Breast epithelium (tissue), 4 donors: Measurements from ENCODE around the gene KRTAP10-10. TPM values are rescaled to one million over a fixed set of nuclear protein-coding genes. Genes with fewer than 3 reads are reported as not detected.
A peak's percentile ranks its signal among the peaks of the same experiment; 100 is the strongest.

Experiments
- DNase-seq, 2 donors: peaks; one replicate each; pipeline ENCODE4 v3.0.0-alpha.2; 2019; ENCODE audit warnings: low spot score in 2 of 2
- H3K27ac ChIP-seq, 2 donors: fragments of 200-600 bp; sonication (generic) in 1 of 2; one replicate each; pipeline ENCODE4 v1.5.1; 2016 to 2019; ENCODE audit warnings: mild to moderate bottlenecking in 1 of 2
- H3K27me3 ChIP-seq, 2 donors: fragments of 200-600 bp; sonication (generic) in 1 of 2; one replicate each; pipeline versions ENCODE4 v1.5.1 to v1.6.0; 2017 to 2019; ENCODE audit warnings: control low read depth in 1 of 2, mild to moderate bottlenecking in 1 of 2
- H3K36me3 ChIP-seq: fragments of 200-600 bp; one replicate; pipeline ENCODE4 v1.5.1; 2019
- H3K4me1 ChIP-seq, 2 donors: fragments of 200-600 bp; sonication (generic); one replicate each; pipeline ENCODE4 v1.5.1; 2016 to 2019; ENCODE audit warnings: control low read depth in 1 of 2
- H3K4me3 ChIP-seq, 3 donors: fragments of 200-600 bp; sonication (generic); 1 replicate in 2 of 3; 2 replicates in 1 of 3; pipeline ENCODE4 v1.5.1; 2016 to 2019; ENCODE audit warnings: mild to moderate bottlenecking in 3 of 3, moderate library complexity in 2 of 3
- H3K9me3 ChIP-seq, 2 donors: fragments of 200-600 bp; sonication (generic) in 1 of 2; one replicate each; pipeline ENCODE4 v1.5.1; 2016 to 2019; ENCODE audit warnings: control low read depth in 1 of 2
- CTCF ChIP-seq, 3 donors: fragments of 450-650 bp; IDR thresholded peaks; one replicate each; pipeline ENCODE4 v1.5.1; 2016 to 2017; ENCODE audit warnings: antibody characterized with exemption in 3 of 3, mild to moderate bottlenecking in 3 of 3, moderate library complexity in 3 of 3
- POLR2A ChIP-seq: fragments of 450-650 bp; IDR thresholded peaks from one replicate; pipeline ENCODE4 v1.6.1; 2016; ENCODE audit warnings: antibody characterized with exemption, mild to moderate bottlenecking, moderate library complexity
- POLR2AphosphoS5 ChIP-seq, 3 donors: sonication (generic); formaldehyde crosslinking; IDR thresholded peaks; one replicate each; pipeline ENCODE4 v1.6.1; 2017; ENCODE audit warnings: antibody characterized with exemption in 3 of 3
- intact Hi-C: fragments of 100-400 bp; cut with DNase I; formaldehyde crosslinking; loops from one replicate; pipeline ENCODE4 v1.15.1; 2023; ENCODE audit warnings: low total_unique reads
- total RNA-seq, 3 donors: library from RNA; depleted of rRNA; stranded (reverse); fragments of >200 nt; gene quantifications; one replicate each; pipeline ENCODE4 v1.1.0, GENCODE V29; 2016

KRTAP10-10 gene
- total RNA-seq, 3 donors from 2014 or later, result not detected

GRCh38 chr21:44592446-44593311, 44.5 kb upstream of the KRTAP10-10 start, which contains the start of gene KRTAP10-6:
KRTAP10-6 (minus strand) TSS chr21:44592505; CDS start chr21:44592484, 21 bp downstream.
- intact Hi-C loops, result no loop called here

GRCh38 chr21:44593598-44594405, 43.4 kb upstream of the KRTAP10-10 start:
- Histone ChIP-seq H3K36me3 (no peaks in the 10 kb centered on the region), H3K27me3 (peaks cover 0 to 32% of the 10 kb centered on the region in 2 donors), H3K4me3 (no peak overlapping the region), H3K27ac (no peak overlapping the region), H3K4me1 (no peaks in the 10 kb centered on the region), H3K9me3 (peaks cover 0 to 5% of the 10 kb centered on the region in 2 donors)
- no peak for TF ChIP-seq POLR2AphosphoS5 (IDR thresholded peaks at IDR 0.05)
- TF ChIP-seq CTCF (IDR thresholded peaks at IDR 0.05), result no peak
- no peak for TF ChIP-seq POLR2A
- no peak for DNase-seq
- intact Hi-C loops, result no loop called here

More at GRCh38 chr21:44592446-44593311, 44.5 kb upstream of the KRTAP10-10 start, which contains the start of gene KRTAP10-6:
- H3K4me3 ChIP-seq, result no peak within 1 kb of the TSS
- no peak for TF ChIP-seq CTCF (IDR thresholded peaks at IDR 0.05)
- no peak for TF ChIP-seq POLR2A
- no peak within 1 kb of the TSS for H3K27ac ChIP-seq
- H3K27me3 ChIP-seq, result peaks cover 0 to 24% of the 10 kb centered on the region in 2 donors
- no peaks in the 10 kb centered on the region for H3K36me3 ChIP-seq
- DNase-seq, result peak in 1 of 2 donors; percentile 49
- H3K9me3 ChIP-seq, result no peaks in the 10 kb centered on the region
- H3K4me1 ChIP-seq, result no peaks in the 10 kb centered on the region

GRCh38 chr21:44594406-44594916, 42.7 kb upstream of the KRTAP10-10 start:
- Histone ChIP-seq H3K36me3 (no peaks in the 10 kb centered on the region), H3K27me3 (peaks cover 0 to 33% of the 10 kb centered on the region in 2 donors), H3K9me3 (peaks cover 0 to 7% of the 10 kb centered on the region in 2 donors), H3K4me1 (no peaks in the 10 kb centered on the region), H3K4me3 (no peak overlapping the region), H3K27ac (no peak overlapping the region)
- intact Hi-C loops, result no loop called here
- no peak for DNase-seq
- TF ChIP-seq CTCF (IDR thresholded peaks at IDR 0.05) (no peak), POLR2AphosphoS5 (IDR thresholded peaks at IDR 0.05) (no peak), POLR2A (no peak)

- H3K27me3 ChIP-seq, result peaks cover 0 to 44% of the 10 kb centered on the region in 2 donors
- H3K36me3 ChIP-seq, result no peaks in the 10 kb centered on the region
- TF ChIP-seq POLR2AphosphoS5 (IDR thresholded peaks at IDR 0.05) (no peak), POLR2A (no peak), CTCF (IDR thresholded peaks at IDR 0.05) (no peak)
- H3K27ac ChIP-seq, result no peak overlapping the region
- no peaks in the 10 kb centered on the region for H3K4me1 ChIP-seq
- H3K4me3 ChIP-seq, result no peak overlapping the region
- DNase-seq, result no peak
- peaks cover 0 to 7% of the 10 kb centered on the region in 2 donors for H3K9me3 ChIP-seq
- intact Hi-C loops, result no loop called here
Measured at GRCh38 chr21:44595524-44595923, 41.6 kb upstream of the KRTAP10-10 start.
